ENCODE results near the gene MTHFR.

GRCh38 chr1:11759791-11760190, 46.0 kb downstream of the MTHFR start:
- TF ChIP-seq CTCF (IDR thresholded peaks at IDR 0.05): no peak
- TF ChIP-seq POLR2A (IDR thresholded peaks at IDR 0.05): no peak
